CD4-positive, alpha-beta T cell treated with Interleukin-6 for 4 hours (primary cell): ENCODE measurements around the gene FLT1.

Source experiments
- DNase-seq: peaks from one replicate; pipeline ENCODE4 v3.0.0-alpha.2; 2020; ENCODE audit warnings: mixed read lengths

The FLT1 gene

GRCh38 chr13:28423010-28423409, 71.9 kb downstream of the FLT1 start:
- no peak for DNase-seq

GRCh38 chr13:28421676-28422410, 73.1 kb downstream of the FLT1 start:
- DNase-seq = no peak

- no peak for DNase-seq
Measured at GRCh38 chr13:28420704-28421103, 74.2 kb downstream of the FLT1 start.

- DNase-seq = no peak
Measured at GRCh38 chr13:28415994-28416421, 78.9 kb downstream of the FLT1 start.

GRCh38 chr13:28413999-28414398, 80.9 kb downstream of the FLT1 start:
- no peak for DNase-seq

GRCh38 chr13:28412981-28413380, 81.9 kb downstream of the FLT1 start:
- DNase-seq = no peak

- no peak for DNase-seq
Measured at GRCh38 chr13:28411831-28412353, 83.0 kb downstream of the FLT1 start.

GRCh38 chr13:28410096-28410495, 84.8 kb downstream of the FLT1 start:
- DNase-seq = no peak

GRCh38 chr13:28409648-28410047, 85.3 kb downstream of the FLT1 start:
- DNase-seq = no peak

- no peak for DNase-seq
Measured at GRCh38 chr13:28408863-28409262, 86.1 kb downstream of the FLT1 start.

- DNase-seq = no peak
Measured at GRCh38 chr13:28408235-28408848, 86.6 kb downstream of the FLT1 start.

- DNase-seq = no peak
Measured at GRCh38 chr13:28406733-28407266, 88.1 kb downstream of the FLT1 start.

GRCh38 chr13:28402057-28402381, 92.9 kb downstream of the FLT1 start:
- DNase-seq = no peak

- no peak for DNase-seq
Measured at GRCh38 chr13:28401303-28402056, 93.4 kb downstream of the FLT1 start.

GRCh38 chr13:28396053-28396452, 98.9 kb downstream of the FLT1 start:
- DNase-seq = no peak

GRCh38 chr13:28394422-28394821, 100.5 kb downstream of the FLT1 start:
- DNase-seq = no peak

GRCh38 chr13:28392896-28393505, 101.9 kb downstream of the FLT1 start:
- no peak for DNase-seq

- no peak for DNase-seq
Measured at GRCh38 chr13:28392428-28392827, 102.5 kb downstream of the FLT1 start.

GRCh38 chr13:28387740-28388501, 107.0 kb downstream of the FLT1 start:
- no peak for DNase-seq

GRCh38 chr13:28385362-28385761, 109.6 kb downstream of the FLT1 start:
- no peak for DNase-seq

GRCh38 chr13:28384789-28385188, 110.1 kb downstream of the FLT1 start:
- DNase-seq = no peak

- no peak for DNase-seq
Measured at GRCh38 chr13:28380319-28380718, 114.6 kb downstream of the FLT1 start.
